ENCODE results near the gene POLN.
"Not testable (repeated sequence)": the region's sequence is repeated elsewhere in the genome, so short reads cannot be mapped to it uniquely, and the experiment has no call there.

POLN gene

DNA sequence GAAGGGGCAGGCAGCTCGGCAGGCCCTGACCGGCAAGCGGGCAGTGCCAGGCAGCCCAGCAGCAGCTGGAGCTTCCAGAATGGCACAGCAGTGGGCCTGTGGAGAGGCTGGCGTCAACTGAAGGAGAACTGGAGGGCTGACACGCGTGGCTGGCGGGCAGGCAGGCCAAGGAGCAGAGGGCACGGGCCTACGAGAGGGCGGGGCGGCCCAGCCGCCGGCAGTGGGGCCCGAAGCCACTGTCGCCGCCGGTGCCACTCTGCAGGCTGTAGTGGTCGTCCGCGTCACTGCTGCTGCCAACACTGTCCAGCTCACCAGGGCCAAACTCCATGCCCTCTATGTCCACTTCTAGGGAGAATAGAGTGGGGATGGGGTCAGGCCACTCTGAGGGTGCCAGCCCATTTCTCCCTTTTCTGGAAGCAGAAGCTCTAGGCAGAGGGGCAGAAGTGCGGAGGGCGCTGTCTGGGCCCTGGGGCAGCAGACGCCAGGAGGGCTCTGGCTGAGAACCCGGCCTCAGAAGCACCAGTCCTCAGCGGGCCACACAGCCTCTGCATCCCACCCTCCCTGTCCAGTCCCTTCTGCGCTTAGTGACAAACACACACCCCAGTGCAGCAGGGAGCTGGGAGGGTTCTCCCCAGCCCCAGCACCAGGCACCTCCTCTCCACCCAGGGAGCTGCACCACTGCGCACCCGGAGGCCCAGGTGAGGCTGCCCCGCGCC lies 8.6 kb upstream of the POLN start:
- no peak for DNase-seq

DNA sequence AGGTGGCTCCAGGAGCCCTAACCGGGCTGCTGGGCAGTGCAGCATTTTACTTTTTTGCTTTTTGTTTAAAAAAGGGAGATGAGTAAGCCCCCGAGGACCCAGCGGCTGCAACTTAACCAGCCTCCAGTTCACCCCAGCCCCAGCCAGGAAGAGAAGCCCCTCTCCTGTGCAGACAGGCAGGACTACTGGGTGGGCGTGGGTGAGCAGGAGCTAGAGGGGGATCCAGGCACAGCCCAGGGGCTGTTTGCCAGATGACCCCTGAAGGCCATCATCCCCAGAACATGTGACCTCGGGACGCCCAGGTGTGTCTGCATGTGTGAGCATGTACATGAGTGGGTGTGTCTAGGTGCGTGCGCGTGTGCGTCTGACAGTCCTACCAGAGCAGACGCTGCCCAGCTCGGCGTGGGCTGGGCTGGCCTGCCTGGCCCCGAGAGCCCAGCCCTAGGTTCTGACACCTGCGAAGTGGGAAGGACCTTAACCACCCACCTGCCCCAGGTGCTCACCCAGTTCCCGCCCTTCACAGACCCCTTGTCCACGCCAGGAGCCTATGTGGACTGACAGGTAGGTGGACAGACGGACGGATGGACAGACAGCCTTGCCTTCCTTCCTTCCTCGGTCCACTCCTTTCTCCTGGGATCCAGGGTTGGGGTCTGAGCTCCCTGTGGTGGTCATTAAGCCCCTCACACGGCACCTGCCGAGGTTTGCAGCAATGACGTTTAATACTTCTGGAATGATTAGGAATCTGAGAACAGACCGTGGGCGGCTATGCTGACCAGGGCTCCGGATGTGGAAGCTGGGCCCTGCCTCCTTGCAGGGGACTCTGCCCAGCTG lies 7.8 kb upstream of the POLN start:
- peak; percentile 27 for DNase-seq

DNA sequence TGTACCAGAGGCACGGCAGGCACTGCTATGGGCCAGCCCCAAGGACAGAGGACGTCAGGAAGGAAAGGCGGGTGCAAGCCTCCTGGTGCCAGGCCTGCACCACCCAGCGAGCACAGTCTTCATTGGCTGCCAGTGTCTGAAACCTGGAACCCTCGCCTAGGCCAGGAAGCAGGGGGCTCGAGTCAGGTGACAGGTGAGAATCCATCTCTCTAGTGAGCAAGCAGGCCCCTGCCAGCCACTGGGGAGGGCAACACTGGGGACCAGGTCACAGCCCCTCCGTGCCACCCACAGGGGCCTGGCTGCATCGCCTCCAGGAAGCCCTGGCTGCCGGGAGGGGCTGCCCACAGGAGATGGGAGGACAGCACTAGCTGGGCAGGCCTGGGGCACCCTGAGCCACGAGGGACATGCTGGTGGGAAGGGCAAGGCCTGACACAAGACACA lies 6.9 kb upstream of the POLN start:
- DNase-seq: peak; percentile 17

DNA sequence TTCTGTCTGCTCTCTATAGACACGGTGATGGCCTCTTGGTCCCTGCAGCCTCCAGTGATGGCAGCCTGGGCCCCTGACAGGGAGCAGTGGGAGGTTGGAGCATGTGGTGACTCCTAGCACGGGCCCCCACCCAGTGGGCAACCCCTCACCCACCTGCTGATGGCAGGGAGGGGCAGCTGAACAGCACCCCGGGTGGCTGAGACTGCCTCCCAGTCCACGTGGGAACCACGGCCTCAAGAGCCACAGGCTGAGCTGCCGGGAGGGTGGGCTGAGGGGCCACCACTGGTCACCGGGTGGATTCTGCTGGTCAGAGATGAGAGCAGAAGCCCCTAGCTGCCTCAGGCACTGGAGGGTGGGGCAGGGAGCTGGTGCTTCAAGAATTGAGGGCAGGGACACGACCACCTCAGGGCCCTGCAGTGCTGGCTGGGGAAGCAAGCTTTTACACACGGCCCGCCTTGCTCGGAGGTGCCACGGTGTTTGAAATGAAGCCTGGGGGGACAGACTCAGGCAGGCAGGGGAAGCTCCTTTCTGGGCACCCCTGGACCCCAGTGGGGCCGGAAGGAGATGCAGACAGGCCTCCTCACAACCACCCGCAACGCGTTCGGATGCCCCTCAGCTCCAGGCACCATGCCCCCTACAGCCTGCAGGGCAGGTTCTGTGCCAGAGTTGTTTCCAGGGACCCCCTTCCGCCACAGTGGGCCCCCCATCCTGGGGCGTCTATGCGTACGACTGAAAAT lies 6.3 kb upstream of the POLN start:
- no peak for DNase-seq

DNA sequence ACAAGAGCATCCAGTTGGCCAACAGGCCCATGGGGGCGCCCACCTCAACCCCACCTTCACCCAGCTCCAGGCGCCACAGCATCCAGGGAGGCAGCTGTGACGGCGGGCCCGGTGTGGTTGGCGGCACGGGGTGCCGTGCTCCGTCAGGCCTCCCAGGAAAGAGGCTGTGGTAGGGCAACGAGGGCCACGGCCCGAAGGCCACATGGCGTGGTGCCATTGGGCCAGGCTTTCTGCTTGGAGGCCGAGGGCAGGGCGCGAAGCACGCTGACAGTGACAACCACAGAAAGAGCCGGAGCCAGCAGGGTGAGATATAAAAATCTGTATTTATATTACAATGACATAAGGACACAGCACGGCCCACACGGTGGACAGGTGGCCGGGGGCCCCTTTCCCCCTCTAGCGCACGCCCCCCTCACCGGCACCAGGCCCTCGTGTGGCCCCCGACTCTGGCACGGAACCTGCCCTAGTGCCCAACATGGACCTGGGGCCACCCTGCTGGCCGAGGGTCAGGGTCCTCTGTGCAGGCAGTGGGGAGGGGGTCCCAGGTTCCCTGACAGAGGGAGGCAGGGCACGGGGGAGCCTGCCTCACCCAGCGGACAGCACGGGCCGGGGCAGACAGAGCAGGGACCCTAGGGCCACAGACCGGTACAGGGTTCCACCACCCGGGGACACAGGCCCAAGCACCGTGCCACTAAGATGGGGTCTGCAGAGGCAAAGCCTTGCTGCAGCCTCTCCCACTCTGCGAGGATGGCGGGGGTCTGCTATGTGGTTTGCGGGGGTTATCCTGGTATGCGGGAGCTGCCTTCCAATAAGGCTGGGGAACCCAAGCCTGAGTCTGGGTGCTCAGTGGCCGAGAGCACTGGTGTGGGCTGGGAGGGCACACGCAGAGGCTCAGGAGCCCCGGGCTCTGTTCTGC lies 5.5 kb upstream of the POLN start:
- no peak for DNase-seq

DNA sequence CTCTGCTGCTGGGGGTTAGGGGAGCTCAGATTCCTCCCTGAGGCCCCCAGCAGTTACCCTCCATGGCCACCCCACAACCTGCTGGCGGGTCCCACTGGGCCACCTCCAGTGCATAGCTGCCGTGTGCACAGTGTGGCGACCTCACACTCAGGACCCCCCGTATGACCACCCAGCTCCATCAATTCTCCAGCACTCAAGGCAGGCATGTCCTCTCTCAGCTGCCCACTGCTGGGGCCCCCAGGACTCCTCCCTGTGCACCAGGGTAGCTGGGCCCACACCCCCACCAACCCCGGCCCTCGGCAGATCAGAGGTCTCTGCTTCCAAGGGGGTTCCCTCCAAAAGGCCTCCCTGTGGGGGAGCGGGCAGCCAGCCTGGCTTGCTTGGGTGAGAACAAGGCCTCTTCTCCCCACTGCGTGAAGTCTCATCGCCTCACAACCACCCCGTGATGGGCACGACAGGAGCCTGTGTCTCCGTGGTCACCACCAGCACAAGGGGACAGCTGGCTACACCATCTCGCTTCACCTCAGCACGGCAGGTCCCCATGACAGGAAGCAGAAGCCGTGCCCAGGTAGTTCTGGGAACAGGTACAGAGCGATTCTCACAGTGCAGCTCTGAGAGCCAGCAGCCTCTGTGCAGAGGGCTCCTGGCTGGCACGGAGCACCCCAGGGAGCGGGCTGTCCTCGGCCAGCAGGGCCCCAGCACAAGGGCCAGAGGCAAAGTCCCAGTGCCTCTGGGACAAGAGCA lies 4.6 kb upstream of the POLN start:
- peak; percentile 38 for DNase-seq

DNA sequence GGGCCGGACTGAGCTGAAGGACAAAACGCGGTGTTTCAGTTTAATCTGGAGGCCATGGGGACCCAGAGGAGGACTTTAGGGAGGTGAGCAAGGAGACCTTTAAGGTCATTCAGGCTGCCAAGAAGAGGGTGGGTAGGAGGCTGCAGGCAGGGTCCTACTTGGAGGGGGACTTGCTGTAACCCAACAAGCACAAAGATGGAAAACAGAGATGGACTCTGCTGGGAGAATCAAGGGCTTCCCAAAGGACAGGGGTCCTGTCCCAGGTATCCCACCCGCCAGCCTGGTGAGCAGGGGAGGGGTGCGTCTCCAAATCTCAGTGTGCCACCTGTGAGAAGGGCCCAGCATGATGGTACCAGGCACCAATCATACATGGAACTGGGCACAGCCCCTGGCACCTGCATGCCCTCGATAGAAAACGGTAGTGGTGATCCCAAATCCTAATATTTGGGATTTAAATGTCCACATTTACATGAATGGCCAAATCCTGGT lies 3.9 kb upstream of the POLN start:
- DNase-seq: no peak

DNA sequence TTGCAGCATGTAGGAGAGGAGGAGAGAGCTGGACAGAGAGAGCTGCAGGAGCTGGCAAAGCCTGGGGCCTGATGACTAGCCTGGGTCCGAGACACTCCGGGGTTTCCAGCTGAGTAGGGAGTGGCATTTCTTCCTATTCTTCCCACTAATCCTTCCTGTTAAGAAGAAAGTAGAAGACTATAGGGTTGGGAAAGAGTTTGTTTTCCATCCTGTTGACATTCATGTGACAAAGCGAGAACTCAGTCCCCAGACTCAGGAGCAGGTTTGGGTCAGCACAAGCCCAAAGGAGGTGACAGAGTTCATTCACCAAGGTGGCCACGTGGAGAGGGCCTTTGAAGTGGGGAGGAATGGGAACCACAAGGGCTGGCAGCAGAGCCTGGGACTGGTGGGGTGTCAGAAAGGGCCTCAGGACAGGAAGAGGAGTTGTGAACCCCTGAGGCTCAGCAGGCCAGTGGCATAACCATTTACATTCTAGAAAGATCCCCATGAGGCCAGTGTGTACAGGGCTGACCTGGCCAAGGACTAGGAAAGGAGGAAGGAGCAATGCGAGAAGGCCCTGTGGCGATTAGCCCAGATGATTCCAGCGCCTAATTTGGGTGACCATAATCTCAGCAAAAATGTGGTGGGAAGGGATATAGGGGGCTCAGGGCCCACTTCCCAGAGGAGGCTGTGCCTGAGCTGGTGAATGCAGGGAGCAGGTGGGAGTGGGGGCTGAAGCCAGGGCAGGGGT lies 3.3 kb upstream of the POLN start:
- DNase-seq: no peak

DNA sequence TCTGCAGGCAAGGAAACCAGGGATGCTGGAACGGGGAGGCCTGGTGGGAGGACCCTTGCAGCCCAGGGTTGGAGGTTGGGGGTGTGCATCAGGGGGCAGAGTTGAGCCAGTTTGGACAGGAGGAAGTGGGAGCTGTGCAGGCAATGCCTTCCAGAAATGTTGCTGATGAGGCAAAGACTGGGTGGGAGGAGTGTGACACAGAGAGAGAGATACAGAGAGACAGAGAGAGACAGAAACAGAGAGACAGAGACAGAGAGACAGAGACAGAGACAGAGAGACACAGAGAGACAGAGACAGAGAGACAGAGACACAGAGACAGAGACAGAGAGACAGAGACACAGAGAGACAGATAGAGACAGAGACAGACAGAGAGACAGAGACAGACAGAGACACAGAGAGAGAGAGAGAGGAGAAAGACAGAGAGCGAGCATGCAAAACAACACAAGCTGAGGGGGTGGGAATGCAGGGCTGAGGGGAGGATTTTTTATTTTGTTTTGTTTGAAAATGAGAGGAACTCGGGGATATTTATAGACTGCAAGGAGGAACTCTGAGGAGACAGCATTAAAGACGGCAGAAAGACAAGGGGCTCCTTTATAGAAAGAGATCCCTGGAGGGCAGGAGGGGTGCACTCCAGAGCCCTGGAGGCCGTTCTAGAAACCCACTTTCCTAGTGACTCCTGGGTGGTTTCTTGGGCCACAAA lies 1.9 kb upstream of the POLN start:
- DNase-seq: peak; percentile 70

DNA sequence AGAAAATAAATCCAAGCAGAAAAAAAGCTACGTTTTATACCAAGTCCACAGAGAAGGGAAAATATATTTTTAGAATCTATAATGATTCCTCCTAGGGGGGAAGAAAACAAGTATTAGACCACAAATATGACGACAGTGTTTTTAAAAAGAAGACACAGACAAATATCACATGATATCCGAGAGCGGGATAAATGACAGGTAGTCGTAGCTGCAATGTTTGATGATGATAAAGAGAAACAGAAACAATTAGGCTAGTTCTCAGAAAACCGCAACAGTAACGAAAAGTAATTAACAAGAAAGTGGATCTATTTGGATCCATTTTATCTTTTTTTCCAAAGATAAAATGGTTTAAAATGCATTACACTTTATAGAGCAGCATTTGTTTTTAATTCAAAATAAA lies 918 bp downstream of the POLN start:
- DNase-seq: no peak

DNA sequence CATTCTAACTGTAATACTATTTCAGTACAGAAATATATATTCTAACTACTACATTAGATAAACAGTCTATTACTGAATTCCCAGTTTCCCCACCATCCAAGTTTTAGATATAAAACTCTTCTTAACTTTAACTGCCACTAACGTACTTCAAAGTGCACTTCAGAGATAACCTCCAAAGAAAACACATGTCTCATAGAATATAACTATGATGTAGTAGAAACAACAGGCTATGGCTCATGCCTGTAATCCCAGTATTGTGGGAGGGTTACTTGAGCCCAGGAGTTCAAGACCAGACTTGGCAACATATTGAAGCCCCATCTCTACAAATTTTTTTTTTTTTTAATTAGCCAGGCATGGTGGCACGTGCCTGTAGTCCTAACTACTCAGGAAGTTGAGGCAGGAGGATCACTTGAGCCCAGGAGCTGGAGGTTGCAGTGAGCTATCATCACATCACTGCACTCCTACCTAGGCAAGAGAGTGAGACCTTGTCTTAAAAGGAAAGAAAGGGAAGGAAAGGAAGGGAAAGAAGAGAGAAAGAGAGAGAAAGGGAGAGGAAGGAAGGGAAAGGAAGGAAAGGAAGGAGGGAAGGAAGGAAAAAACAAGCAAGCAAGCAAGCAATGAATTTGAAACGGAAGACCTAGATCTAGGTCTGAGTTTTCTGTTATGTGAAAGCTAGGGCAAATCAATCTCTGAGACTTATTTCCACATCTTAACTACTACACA lies 4.8 kb downstream of the POLN start:
- no peak for DNase-seq

DNA sequence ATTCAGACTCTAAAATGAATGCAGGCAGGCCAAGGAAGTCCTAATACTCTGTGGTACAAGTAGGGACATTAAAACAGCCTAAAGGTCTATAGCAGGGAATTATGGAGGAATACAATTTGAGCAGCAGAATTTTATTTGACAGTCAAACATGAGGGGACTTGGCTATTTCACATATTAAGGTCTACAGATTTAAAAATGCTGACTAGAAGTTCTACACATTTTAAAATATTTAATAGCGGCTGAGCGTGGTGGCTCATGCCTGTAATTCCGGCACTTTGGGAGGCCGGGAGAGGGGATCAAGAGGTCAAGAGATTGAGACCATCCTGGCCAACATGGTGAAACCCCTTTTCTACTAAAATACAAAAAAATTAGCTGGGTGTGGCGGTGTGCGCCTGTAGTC lies 10.8 kb downstream of the POLN start:
- no peak for DNase-seq

DNA sequence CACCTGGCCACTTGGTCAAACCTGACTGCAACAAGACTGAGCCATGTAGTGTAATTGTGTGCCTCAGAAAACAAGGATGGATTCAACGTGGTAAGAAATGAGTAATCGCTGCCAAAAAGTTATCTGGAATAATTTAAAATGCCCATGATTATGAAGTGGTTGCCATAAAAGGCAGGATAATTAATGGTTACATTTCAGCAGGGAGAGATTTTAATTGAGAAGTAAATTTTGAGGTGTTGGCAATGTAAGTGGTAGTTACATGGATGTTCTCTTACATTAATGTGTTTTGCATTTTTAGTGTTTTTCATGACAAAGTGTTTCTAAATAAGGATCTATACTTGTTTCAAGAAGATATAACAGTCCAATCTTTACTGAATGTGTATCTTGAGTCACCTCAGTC lies 15.7 kb downstream of the POLN start:
- DNase-seq: no peak

DNA sequence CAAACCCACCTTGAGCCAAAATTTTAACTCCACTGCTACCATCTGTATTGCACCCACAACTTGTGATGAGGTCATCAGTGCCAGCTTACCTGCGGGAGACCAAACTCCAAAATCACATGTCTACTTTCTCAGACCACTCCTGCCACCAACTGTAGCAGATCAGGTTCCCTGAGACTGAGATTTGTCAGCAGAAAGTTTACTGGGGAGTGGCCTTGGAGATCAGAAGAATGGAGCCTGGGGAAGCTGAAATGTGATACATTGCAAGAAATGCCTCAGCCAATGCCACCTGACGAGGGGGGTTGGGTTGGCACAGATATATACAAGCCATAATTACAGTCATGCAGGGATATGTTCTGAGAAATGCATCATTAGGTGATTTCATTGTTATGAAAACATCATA lies 19.1 kb downstream of the POLN start:
- no peak for DNase-seq

DNA sequence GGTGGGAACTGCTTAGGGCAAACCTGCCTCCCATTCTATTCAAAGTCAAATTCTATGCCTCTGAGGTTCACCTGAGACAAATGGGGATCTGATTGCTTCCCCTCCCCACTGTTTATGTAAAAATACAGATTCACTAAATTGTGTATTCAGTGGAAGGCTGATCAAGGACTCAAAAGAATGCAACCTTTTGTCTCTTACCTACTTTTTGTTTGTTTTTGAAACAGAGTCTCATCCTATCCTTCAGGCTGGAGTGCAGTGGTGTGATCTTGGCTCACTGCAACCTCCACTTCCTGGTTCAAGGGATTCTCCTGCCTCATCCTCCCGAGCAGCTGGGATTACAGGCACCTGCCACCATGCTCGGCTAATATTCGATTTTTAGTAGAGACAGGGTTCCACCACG lies 20.5 kb downstream of the POLN start:
- DNase-seq: not testable (repeated sequence)

DNA sequence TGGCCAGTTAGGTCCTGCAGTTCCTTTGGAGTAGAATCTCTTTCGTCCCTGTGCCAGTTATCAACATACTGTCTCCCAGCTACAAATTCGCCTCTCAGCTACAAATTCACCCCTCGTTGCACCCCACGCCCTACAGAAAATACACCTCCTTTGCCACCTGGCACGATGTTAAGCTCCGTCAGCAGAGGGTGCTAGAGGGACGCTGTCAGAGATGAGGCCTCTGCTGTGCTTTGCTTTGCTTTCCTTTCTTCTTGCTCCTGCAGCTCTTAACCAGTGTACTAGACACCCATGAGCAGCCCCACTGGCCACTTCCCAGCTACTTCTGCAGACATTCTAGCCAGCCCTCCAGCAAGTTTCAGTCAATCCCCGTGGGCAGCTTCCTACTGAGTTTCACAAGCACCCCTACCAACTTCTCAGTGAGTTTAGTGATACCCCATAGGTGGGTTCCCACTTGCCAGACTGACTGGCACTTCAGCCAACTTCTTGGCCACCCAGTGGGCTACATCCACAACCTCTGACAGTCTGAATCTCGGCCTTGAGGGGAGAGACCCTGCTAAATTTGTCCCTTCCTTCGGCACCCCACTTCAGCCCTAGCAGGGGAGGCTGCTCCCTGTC lies 21.8 kb downstream of the POLN start:
- DNase-seq: peak; percentile 74

DNA sequence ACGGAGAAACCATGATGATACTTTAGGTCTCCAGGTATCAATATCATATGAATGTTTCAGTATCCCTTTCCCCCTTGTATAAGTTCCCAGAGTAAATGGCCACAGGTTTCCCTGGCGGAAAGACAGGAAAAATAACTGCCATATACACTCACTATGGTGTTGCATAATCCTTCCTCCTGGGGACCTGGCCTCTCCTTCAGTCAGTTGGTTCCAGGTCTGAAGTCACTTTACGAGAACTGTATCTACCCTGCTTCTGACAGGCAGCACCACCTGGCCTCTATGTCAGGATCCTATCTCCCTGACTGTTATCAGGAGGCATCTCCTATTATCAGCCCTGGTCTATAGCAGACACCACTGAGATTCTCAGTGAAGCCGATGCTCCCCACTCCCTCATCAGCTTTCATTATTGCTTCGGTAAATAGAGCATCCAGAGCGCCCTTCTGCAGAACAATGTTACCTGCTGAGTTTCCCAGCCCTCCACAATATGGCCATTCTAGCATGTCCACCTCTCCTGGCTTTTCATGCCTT lies 22.6 kb downstream of the POLN start:
- no peak for DNase-seq

DNA sequence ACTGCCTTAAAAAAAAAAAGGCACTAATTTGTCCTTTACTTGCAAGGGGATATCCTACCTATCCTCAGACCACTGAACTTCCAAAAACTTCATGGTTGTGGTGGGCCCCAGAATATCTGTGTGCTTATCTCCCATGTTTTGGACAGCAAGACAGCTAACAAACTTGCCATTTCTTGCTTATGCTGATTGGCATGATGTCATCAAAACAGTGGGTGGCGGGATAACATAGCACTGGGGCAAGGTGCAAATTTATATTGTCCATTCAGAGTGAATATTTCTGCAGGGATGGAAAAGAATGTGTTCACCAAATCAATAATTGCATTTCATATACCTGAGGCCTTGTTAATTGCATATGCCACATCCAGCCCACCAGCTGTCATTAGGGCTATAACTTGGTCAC lies 23.5 kb downstream of the POLN start:
- DNase-seq: no peak

DNA sequence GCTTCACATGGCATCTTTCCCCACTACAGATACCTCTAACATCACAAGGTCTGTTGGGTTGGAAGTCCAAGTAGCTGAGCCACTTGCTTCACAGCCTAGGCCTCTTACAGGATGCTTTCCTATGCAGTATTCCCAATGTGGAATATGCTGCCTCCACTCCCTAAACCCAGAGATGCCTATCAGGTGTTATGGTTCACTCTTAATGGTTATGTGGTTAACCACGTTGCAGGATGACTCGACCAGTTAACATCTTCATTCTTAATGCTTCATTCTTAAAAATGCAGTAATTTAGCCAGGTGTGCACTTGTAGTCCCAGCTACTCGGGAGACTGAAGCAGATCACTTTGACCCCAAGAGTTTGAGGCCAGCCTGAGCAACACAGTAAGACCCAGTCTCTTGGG lies 24.2 kb downstream of the POLN start:
- DNase-seq: no peak

Data from left hindlimb (tissue), 1 donor.